Esophagus squamous epithelium (tissue), 4 donors: Measurements from ENCODE around the gene AFAP1L2.

Experiments used
- POLR2A ChIP-seq, 4 donors: fragments of 450-650 bp; IDR thresholded peaks; one replicate each; pipeline ENCODE4 v1.6.1; 2017; ENCODE audit warnings: antibody characterized with exemption in 4 of 4, mild to moderate bottlenecking in 4 of 4, moderate library complexity in 3 of 4
- TF ChIP-seq, protein P1 (sequence below), 6 experiments: fragments of 450-650 bp in 4 of 6; fragments of 200-600 bp in 2 of 6; sonication (generic) in 2 of 6; IDR thresholded peaks; one replicate each; pipeline ENCODE4 v1.5.1; 2016 to 2019; ENCODE audit warnings: antibody characterized with exemption in 6 of 6, mild to moderate bottlenecking in 4 of 6, moderate library complexity in 4 of 6

DNA sequence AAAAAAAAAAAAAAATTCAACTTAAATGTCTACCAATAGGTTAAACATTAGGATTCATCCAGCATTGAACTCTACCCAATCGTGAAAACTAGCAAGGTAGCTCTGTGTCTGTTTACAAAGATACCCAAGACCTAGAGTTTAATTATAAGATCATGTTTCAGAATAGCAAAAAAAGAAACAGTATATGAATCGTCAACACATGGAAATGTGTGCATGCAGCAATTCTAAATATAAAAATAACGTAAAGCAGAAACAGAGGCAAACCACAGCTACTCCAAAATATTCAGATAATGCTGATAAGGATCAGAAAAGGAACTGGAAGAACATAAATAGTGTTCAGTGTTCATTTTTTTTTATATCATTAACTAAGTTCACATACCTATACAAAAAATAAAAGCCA, 68.7 kb downstream of the AFAP1L2 start:
- TF ChIP-seq, protein P1, sequence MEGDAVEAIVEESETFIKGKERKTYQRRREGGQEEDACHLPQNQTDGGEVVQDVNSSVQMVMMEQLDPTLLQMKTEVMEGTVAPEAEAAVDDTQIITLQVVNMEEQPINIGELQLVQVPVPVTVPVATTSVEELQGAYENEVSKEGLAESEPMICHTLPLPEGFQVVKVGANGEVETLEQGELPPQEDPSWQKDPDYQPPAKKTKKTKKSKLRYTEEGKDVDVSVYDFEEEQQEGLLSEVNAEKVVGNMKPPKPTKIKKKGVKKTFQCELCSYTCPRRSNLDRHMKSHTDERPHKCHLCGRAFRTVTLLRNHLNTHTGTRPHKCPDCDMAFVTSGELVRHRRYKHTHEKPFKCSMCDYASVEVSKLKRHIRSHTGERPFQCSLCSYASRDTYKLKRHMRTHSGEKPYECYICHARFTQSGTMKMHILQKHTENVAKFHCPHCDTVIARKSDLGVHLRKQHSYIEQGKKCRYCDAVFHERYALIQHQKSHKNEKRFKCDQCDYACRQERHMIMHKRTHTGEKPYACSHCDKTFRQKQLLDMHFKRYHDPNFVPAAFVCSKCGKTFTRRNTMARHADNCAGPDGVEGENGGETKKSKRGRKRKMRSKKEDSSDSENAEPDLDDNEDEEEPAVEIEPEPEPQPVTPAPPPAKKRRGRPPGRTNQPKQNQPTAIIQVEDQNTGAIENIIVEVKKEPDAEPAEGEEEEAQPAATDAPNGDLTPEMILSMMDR (IDR thresholded peaks at IDR 0.05) = no peak
- no peak for TF ChIP-seq POLR2A (IDR thresholded peaks at IDR 0.05)
